ENCODE results near the gene OTUB1. TPM values are rescaled to one million over a fixed set of nuclear protein-coding genes. Genes with fewer than 3 reads are reported as not detected.
A peak's percentile ranks its signal among the peaks of the same experiment; 100 is the strongest.

The OTUB1 gene
- total RNA-seq, 3 donors from 2014 or later = 50.9 to 81.4 (median 79.3) TPM

GRCh38 chr11:64001484-64002420, 15.5 kb downstream of the OTUB1 start:
- intact Hi-C loops (cut with DNase I; ENCODE audit: low total_unique reads) = no loop called here
- peaks cover 15 to 17% of the 10 kb centered on the region in 2 donors for H3K4me1 ChIP-seq
- peak overlapping the region in 1 of 3 donors; percentile 6 for H3K4me3 ChIP-seq
- DNase-seq (ENCODE audit: low spot score in 2 of 2) = no peak
- H3K27ac ChIP-seq = peak overlapping the region in 1 of 2 donors; percentile 12
- no peaks in the 10 kb centered on the region for H3K36me3 ChIP-seq
- TF ChIP-seq POLR2A (IDR thresholded peaks at IDR 0.05) (no peak), CTCF (IDR thresholded peaks at IDR 0.05) (no peak), POLR2AphosphoS5 (IDR thresholded peaks at IDR 0.05) (no peak)
- H3K27me3 ChIP-seq = no peaks in the 10 kb centered on the region
- H3K9me3 ChIP-seq = no peaks in the 10 kb centered on the region

GRCh38 chr11:64003807-64004589, 17.8 kb downstream of the OTUB1 start:
- Histone ChIP-seq H3K4me1 (peaks cover 13 to 17% of the 10 kb centered on the region in 2 donors), H3K27ac (no peak overlapping the region), H3K9me3 (no peaks in the 10 kb centered on the region), H3K36me3 (no peaks in the 10 kb centered on the region), H3K4me3 (no peak overlapping the region), H3K27me3 (no peaks in the 10 kb centered on the region)
- DNase-seq (ENCODE audit: low spot score in 2 of 2) = no peak
- intact Hi-C loops (cut with DNase I; ENCODE audit: low total_unique reads) = no loop called here
- TF ChIP-seq CTCF (IDR thresholded peaks at IDR 0.05) = no peak
- TF ChIP-seq POLR2A (IDR thresholded peaks at IDR 0.05) = no peak
- TF ChIP-seq POLR2AphosphoS5 (IDR thresholded peaks at IDR 0.05) = no peak

GRCh38 chr11:64004590-64004984, 18.3 kb downstream of the OTUB1 start:
- DNase-seq (ENCODE audit: low spot score in 2 of 2) = no peak
- no peak for TF ChIP-seq POLR2AphosphoS5 (IDR thresholded peaks at IDR 0.05)
- no peak for TF ChIP-seq POLR2A (IDR thresholded peaks at IDR 0.05)
- TF ChIP-seq CTCF (IDR thresholded peaks at IDR 0.05) = no peak
- H3K4me1 ChIP-seq = peaks cover 8 to 11% of the 10 kb centered on the region in 2 donors
- H3K27ac ChIP-seq = no peak overlapping the region
- no peaks in the 10 kb centered on the region for H3K27me3 ChIP-seq
- no peak overlapping the region for H3K4me3 ChIP-seq
- no peaks in the 10 kb centered on the region for H3K9me3 ChIP-seq
- intact Hi-C loops (cut with DNase I; ENCODE audit: low total_unique reads) = no loop called here
- H3K36me3 ChIP-seq = no peaks in the 10 kb centered on the region

- intact Hi-C loops (cut with DNase I; ENCODE audit: low total_unique reads) = no loop called here
- peaks cover 0 to 4% of the 10 kb centered on the region in 2 donors for H3K4me1 ChIP-seq
Observed at GRCh38 chr11:64005691-64006090, 19.5 kb downstream of the OTUB1 start.

More at GRCh38 chr11:64005691-64006090, 19.5 kb downstream of the OTUB1 start:
- no peaks in the 10 kb centered on the region for H3K9me3 ChIP-seq
- no peak for TF ChIP-seq POLR2A (IDR thresholded peaks at IDR 0.05)
- TF ChIP-seq POLR2AphosphoS5 (IDR thresholded peaks at IDR 0.05) = no peak
- no peak for TF ChIP-seq CTCF (IDR thresholded peaks at IDR 0.05)
- no peak for DNase-seq (ENCODE audit: low spot score in 2 of 2)
- H3K27me3 ChIP-seq = no peaks in the 10 kb centered on the region
- no peak overlapping the region for H3K27ac ChIP-seq
- no peak overlapping the region for H3K4me3 ChIP-seq
- no peaks in the 10 kb centered on the region for H3K36me3 ChIP-seq

All from breast epithelium (tissue), 4 donors.